HepG2 (cell line): Measurements from ENCODE around the gene KIAA1191. TPM values are rescaled to one million over a fixed set of nuclear protein-coding genes. Genes with fewer than 3 reads are reported as not detected.

Source experiments
- E2F2 ChIP-seq: sonication (generic); formaldehyde crosslinking; IDR thresholded peaks from 2 replicates; pipeline ENCODE4 v1.4.0; 2020; ENCODE audit warnings: missing genetic modification reagents, borderline replicate concordance
- FOXP4 ChIP-seq: sonication (generic); formaldehyde crosslinking; IDR thresholded peaks from 2 replicates; pipeline ENCODE4 v1.4.0; 2020; ENCODE audit warnings: missing genetic modification reagents
- HOXA9 ChIP-seq: sonication (generic); formaldehyde crosslinking; IDR thresholded peaks from 2 replicates; pipeline ENCODE4 v1.8.1; 2022; ENCODE audit warnings: missing genetic modification reagents, mild to moderate bottlenecking, moderate library complexity, borderline replicate concordance
- MTERF4 ChIP-seq: sonication (generic); formaldehyde crosslinking; IDR thresholded peaks from 2 replicates; pipeline ENCODE4 v1.8.0; 2023; ENCODE audit warnings: mild to moderate bottlenecking, missing genetic modification reagents
- NR2F1 ChIP-seq, 2 experiments: fragments of 450-650 bp in 1 of 2; formaldehyde crosslinking in 1 of 2; IDR thresholded peaks; 2 replicates each; pipeline versions ENCODE4 v1.5.0 to v1.6.1; 2016 to 2020; ENCODE audit warnings: mild to moderate bottlenecking in 1 of 2, missing compliant biosample characterization in 1 of 2, missing genetic modification reagents in 1 of 2, moderate library complexity in 1 of 2
- NR2F2 ChIP-seq: IDR thresholded peaks from 2 replicates; pipeline ENCODE4 v1.6.1; 2012; ENCODE audit warnings: low read depth, inconsistent platforms, borderline replicate concordance
- PRDM15 ChIP-seq: sonication (generic); formaldehyde crosslinking; IDR thresholded peaks from 2 replicates; pipeline ENCODE4 v1.4.0; 2020; ENCODE audit warnings: missing genetic modification reagents
- RARG ChIP-seq: sonication (generic); formaldehyde crosslinking; IDR thresholded peaks from 2 replicates; pipeline ENCODE4 v1.4.0; 2020; ENCODE audit warnings: low read depth, mild to moderate bottlenecking, missing genetic modification reagents
- TAF1 ChIP-seq: sonication (generic); formaldehyde crosslinking; IDR thresholded peaks from 2 replicates; pipeline ENCODE4 v1.4.0; 2020; ENCODE audit warnings: missing genetic modification reagents
- TRIM22 ChIP-seq: fragments of 450-650 bp; IDR thresholded peaks from 2 replicates; pipeline ENCODE4 v1.6.1; 2017
- TSC22D2 ChIP-seq: sonication (generic); formaldehyde crosslinking; IDR thresholded peaks from 2 replicates; pipeline ENCODE4 v1.5.1; 2020; ENCODE audit warnings: missing genetic modification reagents, mild to moderate bottlenecking, borderline replicate concordance
- ZBTB38 ChIP-seq: sonication (generic); formaldehyde crosslinking; IDR thresholded peaks from 2 replicates; pipeline ENCODE4 v1.5.1; 2020; ENCODE audit warnings: mild to moderate bottlenecking, missing genetic modification reagents
- ZNF12 ChIP-seq: sonication (generic); formaldehyde crosslinking; IDR thresholded peaks from 2 replicates; pipeline ENCODE4 v1.5.0; 2020; ENCODE audit warnings: missing genetic modification reagents
- ZNF460 ChIP-seq: sonication (generic); formaldehyde crosslinking; IDR thresholded peaks from 2 replicates; pipeline ENCODE4 v1.5.1; 2020; ENCODE audit warnings: missing genetic modification reagents, mild to moderate bottlenecking, borderline replicate concordance
- polyA plus RNA-seq, 8 experiments: library from polyadenylated mRNA; depleted of rRNA in 3 of 8; stranded (reverse) in 7 of 8; unstranded in 1 of 8; fragments of >200 nt; fragmentation: Illumina TruSeq in 4 of 8; extraction: Trizol in 4 of 8; gene quantifications; 2 replicates each; pipeline versions ENCODE4 v1.2.1 to v1.2.3, GENCODE V29; 2011 to 2016; ENCODE audit warnings: low read depth in 4 of 8, missing spikeins in 1 of 8, mixed read lengths in 1 of 8; ENCODE audit not compliant: insufficient read depth in 1 of 8
- total RNA-seq, 5 experiments: library from RNA; depleted of rRNA; stranded (reverse); fragments of >200 nt; fragmentation: Illumina TruSeq; extraction: Trizol; gene quantifications; 2 replicates each; pipeline ENCODE4 v1.2.3, GENCODE V29; 2016; ENCODE audit warnings: low read depth in 1 of 5

KIAA1191 gene
- total and polyA plus RNA-seq, 2 of the 13 experiments (the other 11 are each of a cell fraction or from before 2014, with no cell fraction given): 63.6 to 103 TPM

- no peak for TF ChIP-seq NR2F1 (CRISPR knock-in tag; IDR thresholded peaks at IDR 0.05)
- TF ChIP-seq RARG (CRISPR knock-in tag): 0 out of 2 replicates have a peak, but pooled peaks have one; percentile 59
- peak; percentile 21; the same call in 1 of the 2 replicates for TF ChIP-seq MTERF4 (CRISPR knock-in tag)
- 0 out of 2 replicates have a peak, but pooled peaks have one; percentile 22 for TF ChIP-seq HOXA9 (CRISPR knock-in tag)
- no peak for TF ChIP-seq PRDM15
- TF ChIP-seq TSC22D2: no peak
- TF ChIP-seq ZBTB38: peak; percentile 12; the same call in 1 of the 2 replicates
- peak; percentile 4; the same call in 1 of the 2 replicates for TF ChIP-seq ZNF460 (CRISPR knock-in tag)
- TF ChIP-seq ZNF12 (CRISPR knock-in tag): no peak
- TF ChIP-seq TAF1 (CRISPR knock-in tag): peak; percentile 66
- TF ChIP-seq TRIM22: no peak
- TF ChIP-seq FOXP4 (CRISPR knock-in tag): no peak
- TF ChIP-seq E2F2 (CRISPR knock-in tag): no peak
- TF ChIP-seq NR2F2: no peak
These were observed 27.9 kb upstream of the KIAA1191 start (continued) for GRCh38 chr5:176389135-176390123.
